ENCODE measurements around the gene GLRA1. TPM values are rescaled to one million over a fixed set of nuclear protein-coding genes. Genes with fewer than 3 reads are reported as not detected.
"Not testable (repeated sequence)": the region's sequence is repeated elsewhere in the genome, so short reads cannot be mapped to it uniquely, and the experiment has no call there.

GLRA1 gene
- polyA plus RNA-seq, 2 donors = not detected

DNA sequence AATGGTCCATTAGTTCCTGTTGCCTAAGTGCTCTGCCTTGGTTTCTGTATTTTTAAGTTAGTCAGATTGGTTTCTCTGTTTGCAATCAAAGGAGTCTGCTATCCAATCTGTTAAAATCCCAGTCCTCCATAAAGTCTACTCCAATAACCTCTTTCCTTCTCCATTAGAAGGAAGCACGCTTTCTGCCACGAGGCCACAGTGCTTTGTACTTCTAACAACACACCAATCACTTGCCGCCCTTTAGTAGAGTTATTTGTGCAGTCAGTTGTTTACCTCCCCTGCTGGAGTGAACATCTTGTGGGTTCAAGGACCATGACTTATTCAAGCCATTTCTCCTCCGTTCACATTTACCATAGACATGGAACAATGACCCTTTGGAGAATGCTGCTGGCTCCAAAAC, 69.0 kb downstream of the GLRA1 start:
- WGBS, 2 donors = 86 to 91% methylated on average over 4 of the region's 4 CpGs
- no peaks in the 10 kb centered on the region for H3K27me3 ChIP-seq (ENCODE audit: control insufficient read depth in 1 of 2, insufficient read depth in 2 of 2, low read length in 2 of 2)
- H3K9me3 ChIP-seq (ENCODE audit: control insufficient read depth in 2 of 2, insufficient read depth in 1 of 2, low read depth in 1 of 2, low read length in 1 of 2) = no peaks in the 10 kb centered on the region
- H3K4me3 ChIP-seq (ENCODE audit: low read depth in 1 of 2, low read length in 2 of 2) = no peak overlapping the region
- H3K36me3 ChIP-seq (ENCODE audit: control insufficient read depth in 2 of 2, insufficient read depth in 2 of 2, low read length in 1 of 2) = no peaks in the 10 kb centered on the region
- H3K4me1 ChIP-seq (ENCODE audit: control insufficient read depth in 2 of 2, insufficient read depth in 2 of 2, low read length in 1 of 2) = no peaks in the 10 kb centered on the region
- no peak overlapping the region for H3K27ac ChIP-seq (ENCODE audit: low read depth in 2 of 2, low read length in 1 of 2)

- Histone ChIP-seq H3K4me3 (ENCODE audit: low read depth in 1 of 2, low read length in 2 of 2) (no peak overlapping the region), H3K27ac (ENCODE audit: low read depth in 2 of 2, low read length in 1 of 2) (no peak overlapping the region), H3K9me3 (ENCODE audit: control insufficient read depth in 2 of 2, insufficient read depth in 1 of 2, low read depth in 1 of 2, low read length in 1 of 2) (no peaks in the 10 kb centered on the region), H3K27me3 (ENCODE audit: control insufficient read depth in 1 of 2, insufficient read depth in 2 of 2, low read length in 2 of 2) (no peaks in the 10 kb centered on the region), H3K36me3 (ENCODE audit: control insufficient read depth in 2 of 2, insufficient read depth in 2 of 2, low read length in 1 of 2) (no peaks in the 10 kb centered on the region), H3K4me1 (ENCODE audit: control insufficient read depth in 2 of 2, insufficient read depth in 2 of 2, low read length in 1 of 2) (no peaks in the 10 kb centered on the region)
- WGBS, 2 donors = 42 to 48% methylated on average over 1 of the region's 1 CpG
These were observed 76.8 kb downstream of the GLRA1 start for GRCh38 chr5:151847871-151848270.

DNA sequence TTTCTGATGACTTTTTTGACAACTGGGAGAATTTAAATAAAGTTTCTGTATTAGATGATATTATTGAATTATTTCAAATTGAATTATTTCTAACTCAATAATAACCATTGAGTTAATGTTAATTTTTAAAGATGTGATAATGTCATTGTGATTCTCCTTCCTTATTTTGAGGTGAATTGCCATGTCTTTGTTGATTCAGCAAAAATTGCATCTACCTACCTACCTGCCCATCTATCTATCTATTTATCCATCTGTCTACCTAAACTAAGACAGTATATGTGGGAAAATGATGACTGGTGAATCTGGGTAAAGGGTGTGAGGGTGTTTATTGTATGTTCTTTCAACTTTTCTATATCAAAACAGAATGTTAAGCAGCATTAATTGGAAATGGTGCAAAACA, 77.9 kb downstream of the GLRA1 start:
- no peaks in the 10 kb centered on the region for H3K4me1 ChIP-seq (ENCODE audit: control insufficient read depth in 2 of 2, insufficient read depth in 2 of 2, low read length in 1 of 2)
- H3K27me3 ChIP-seq (ENCODE audit: control insufficient read depth in 1 of 2, insufficient read depth in 2 of 2, low read length in 2 of 2) = no peaks in the 10 kb centered on the region
- H3K4me3 ChIP-seq (ENCODE audit: low read depth in 1 of 2, low read length in 2 of 2) = no peak overlapping the region
- no peaks in the 10 kb centered on the region for H3K9me3 ChIP-seq (ENCODE audit: control insufficient read depth in 2 of 2, insufficient read depth in 1 of 2, low read depth in 1 of 2, low read length in 1 of 2)
- no peaks in the 10 kb centered on the region for H3K36me3 ChIP-seq (ENCODE audit: control insufficient read depth in 2 of 2, insufficient read depth in 2 of 2, low read length in 1 of 2)
- no peak overlapping the region for H3K27ac ChIP-seq (ENCODE audit: low read depth in 2 of 2, low read length in 1 of 2)

- H3K27me3 ChIP-seq (ENCODE audit: control insufficient read depth in 1 of 2, insufficient read depth in 2 of 2, low read length in 2 of 2); H3K9me3 ChIP-seq (ENCODE audit: control insufficient read depth in 2 of 2, insufficient read depth in 1 of 2, low read depth in 1 of 2, low read length in 1 of 2); H3K36me3 ChIP-seq (ENCODE audit: control insufficient read depth in 2 of 2, insufficient read depth in 2 of 2, low read length in 1 of 2); H3K4me1 ChIP-seq (ENCODE audit: control insufficient read depth in 2 of 2, insufficient read depth in 2 of 2, low read length in 1 of 2); H3K4me3 ChIP-seq (ENCODE audit: low read depth in 1 of 2, low read length in 2 of 2); H3K27ac ChIP-seq (ENCODE audit: low read depth in 2 of 2, low read length in 1 of 2): not testable (repeated sequence)
- 97 to 99% methylated on average over 4 of the region's 4 CpGs for WGBS, 2 donors
These were observed 91.8 kb downstream of the GLRA1 start for GRCh38 chr5:151832843-151833242.

DNA sequence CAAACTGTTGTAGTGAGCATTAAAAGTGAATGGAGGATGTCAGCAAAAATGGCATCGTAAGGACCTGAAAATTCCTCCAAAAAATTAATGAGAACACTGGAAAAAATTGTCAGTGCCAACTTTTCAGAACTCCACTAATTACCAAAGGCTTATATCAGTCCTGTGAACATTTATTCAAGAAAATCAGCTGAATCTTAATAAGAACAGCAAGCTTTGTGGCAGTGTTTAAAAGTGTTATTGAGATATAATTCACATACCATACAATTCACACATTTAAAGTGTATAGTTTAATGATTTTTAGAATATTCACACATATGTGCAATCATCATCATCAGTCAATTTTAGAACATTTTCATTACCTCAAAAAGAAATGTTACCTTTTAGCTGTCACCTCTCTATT, 95.3 kb downstream of the GLRA1 start:
- 96 to 97% methylated on average over 1 of the region's 1 CpG for WGBS, 2 donors
- no peak overlapping the region for H3K27ac ChIP-seq (ENCODE audit: low read depth in 2 of 2, low read length in 1 of 2)
- H3K27me3 ChIP-seq (ENCODE audit: control insufficient read depth in 1 of 2, insufficient read depth in 2 of 2, low read length in 2 of 2) = no peaks in the 10 kb centered on the region
- H3K36me3 ChIP-seq (ENCODE audit: control insufficient read depth in 2 of 2, insufficient read depth in 2 of 2, low read length in 1 of 2) = no peaks in the 10 kb centered on the region
- no peaks in the 10 kb centered on the region for H3K9me3 ChIP-seq (ENCODE audit: control insufficient read depth in 2 of 2, insufficient read depth in 1 of 2, low read depth in 1 of 2, low read length in 1 of 2)
- H3K4me3 ChIP-seq (ENCODE audit: low read depth in 1 of 2, low read length in 2 of 2) = no peak overlapping the region
- H3K4me1 ChIP-seq (ENCODE audit: control insufficient read depth in 2 of 2, insufficient read depth in 2 of 2, low read length in 1 of 2) = no peaks in the 10 kb centered on the region

- Histone ChIP-seq H3K4me3 (ENCODE audit: low read depth in 1 of 2, low read length in 2 of 2) (no peak overlapping the region), H3K27me3 (ENCODE audit: control insufficient read depth in 1 of 2, insufficient read depth in 2 of 2, low read length in 2 of 2) (no peaks in the 10 kb centered on the region), H3K4me1 (ENCODE audit: control insufficient read depth in 2 of 2, insufficient read depth in 2 of 2, low read length in 1 of 2) (no peaks in the 10 kb centered on the region), H3K36me3 (ENCODE audit: control insufficient read depth in 2 of 2, insufficient read depth in 2 of 2, low read length in 1 of 2) (no peaks in the 10 kb centered on the region), H3K9me3 (ENCODE audit: control insufficient read depth in 2 of 2, insufficient read depth in 1 of 2, low read depth in 1 of 2, low read length in 1 of 2) (no peaks in the 10 kb centered on the region), H3K27ac (ENCODE audit: low read depth in 2 of 2, low read length in 1 of 2) (no peak overlapping the region)
- 26 to 33% methylated on average over 1 of the region's 1 CpG for WGBS, 2 donors
These were observed 99.2 kb downstream of the GLRA1 start for GRCh38 chr5:151825445-151825844.

- H3K27me3 ChIP-seq (ENCODE audit: control insufficient read depth in 1 of 2, insufficient read depth in 2 of 2, low read length in 2 of 2) = no peaks in the 10 kb centered on the region
- 95 to 96% methylated on average over 4 of the region's 4 CpGs for WGBS, 2 donors
These were observed 102.5 kb downstream of the GLRA1 start for GRCh38 chr5:151822141-151822540.

GRCh38 chr5:151820903-151821302, 103.7 kb downstream of the GLRA1 start:
- H3K4me1 ChIP-seq (ENCODE audit: control insufficient read depth in 2 of 2, insufficient read depth in 2 of 2, low read length in 1 of 2) = no peaks in the 10 kb centered on the region
- H3K27ac ChIP-seq (ENCODE audit: low read depth in 2 of 2, low read length in 1 of 2) = no peak overlapping the region
- no peak overlapping the region for H3K4me3 ChIP-seq (ENCODE audit: low read depth in 1 of 2, low read length in 2 of 2)
- no peaks in the 10 kb centered on the region for H3K27me3 ChIP-seq (ENCODE audit: control insufficient read depth in 1 of 2, insufficient read depth in 2 of 2, low read length in 2 of 2)
- WGBS, 2 donors = 62 to 84% methylated on average over 1 of the region's 1 CpG
- H3K9me3 ChIP-seq (ENCODE audit: control insufficient read depth in 2 of 2, insufficient read depth in 1 of 2, low read depth in 1 of 2, low read length in 1 of 2) = no peaks in the 10 kb centered on the region
- peaks cover 0 to 5% of the 10 kb centered on the region in 2 donors for H3K36me3 ChIP-seq (ENCODE audit: control insufficient read depth in 2 of 2, insufficient read depth in 2 of 2, low read length in 1 of 2)

More at GRCh38 chr5:151822141-151822540, 102.5 kb downstream of the GLRA1 start:
- Histone ChIP-seq H3K4me1 (ENCODE audit: control insufficient read depth in 2 of 2, insufficient read depth in 2 of 2, low read length in 1 of 2) (no peaks in the 10 kb centered on the region), H3K27ac (ENCODE audit: low read depth in 2 of 2, low read length in 1 of 2) (no peak overlapping the region), H3K4me3 (ENCODE audit: low read depth in 1 of 2, low read length in 2 of 2) (no peak overlapping the region), H3K9me3 (ENCODE audit: control insufficient read depth in 2 of 2, insufficient read depth in 1 of 2, low read depth in 1 of 2, low read length in 1 of 2) (no peaks in the 10 kb centered on the region), H3K36me3 (ENCODE audit: control insufficient read depth in 2 of 2, insufficient read depth in 2 of 2, low read length in 1 of 2) (peaks cover 0 to 5% of the 10 kb centered on the region in 2 donors)

DNA sequence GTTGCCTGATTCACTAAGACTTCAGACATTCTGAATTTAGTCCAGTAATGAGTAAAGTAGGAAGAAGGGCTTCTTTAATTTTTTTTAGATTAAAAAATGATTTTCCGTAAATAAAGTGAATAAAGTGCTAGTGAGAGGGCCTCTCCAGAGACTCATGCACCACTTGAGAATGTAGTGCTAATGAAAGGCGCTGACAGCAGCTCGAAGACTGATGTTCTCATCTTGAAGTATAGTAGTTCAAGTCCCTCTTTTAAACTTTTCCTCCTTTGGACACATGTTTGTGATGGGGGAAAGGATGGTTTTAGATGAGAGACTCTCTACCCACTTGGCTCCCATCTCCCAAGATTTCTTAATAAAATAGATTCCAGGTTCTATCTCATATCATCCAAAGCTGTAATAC, 104.4 kb downstream of the GLRA1 start:
- 95 to 96% methylated on average over 3 of the region's 3 CpGs for WGBS, 2 donors
- Histone ChIP-seq H3K4me3 (ENCODE audit: low read depth in 1 of 2, low read length in 2 of 2) (no peak overlapping the region), H3K9me3 (ENCODE audit: control insufficient read depth in 2 of 2, insufficient read depth in 1 of 2, low read depth in 1 of 2, low read length in 1 of 2) (no peaks in the 10 kb centered on the region), H3K36me3 (ENCODE audit: control insufficient read depth in 2 of 2, insufficient read depth in 2 of 2, low read length in 1 of 2) (peaks cover 0 to 5% of the 10 kb centered on the region in 2 donors), H3K27ac (ENCODE audit: low read depth in 2 of 2, low read length in 1 of 2) (no peak overlapping the region), H3K27me3 (ENCODE audit: control insufficient read depth in 1 of 2, insufficient read depth in 2 of 2, low read length in 2 of 2) (no peaks in the 10 kb centered on the region), H3K4me1 (ENCODE audit: control insufficient read depth in 2 of 2, insufficient read depth in 2 of 2, low read length in 1 of 2) (no peaks in the 10 kb centered on the region)

- H3K9me3 ChIP-seq (ENCODE audit: control insufficient read depth in 2 of 2, insufficient read depth in 1 of 2, low read depth in 1 of 2, low read length in 1 of 2) = no peaks in the 10 kb centered on the region
- no peaks in the 10 kb centered on the region for H3K4me1 ChIP-seq (ENCODE audit: control insufficient read depth in 2 of 2, insufficient read depth in 2 of 2, low read length in 1 of 2)
- no peak overlapping the region for H3K4me3 ChIP-seq (ENCODE audit: low read depth in 1 of 2, low read length in 2 of 2)
- no peak overlapping the region for H3K27ac ChIP-seq (ENCODE audit: low read depth in 2 of 2, low read length in 1 of 2)
- peaks cover 0 to 5% of the 10 kb centered on the region in 2 donors for H3K36me3 ChIP-seq (ENCODE audit: control insufficient read depth in 2 of 2, insufficient read depth in 2 of 2, low read length in 1 of 2)
- H3K27me3 ChIP-seq (ENCODE audit: control insufficient read depth in 1 of 2, insufficient read depth in 2 of 2, low read length in 2 of 2) = no peaks in the 10 kb centered on the region
These were observed 104.8 kb downstream of the GLRA1 start for GRCh38 chr5:151819830-151820229.
